ENCODE results near the gene C11orf42.

DNA sequence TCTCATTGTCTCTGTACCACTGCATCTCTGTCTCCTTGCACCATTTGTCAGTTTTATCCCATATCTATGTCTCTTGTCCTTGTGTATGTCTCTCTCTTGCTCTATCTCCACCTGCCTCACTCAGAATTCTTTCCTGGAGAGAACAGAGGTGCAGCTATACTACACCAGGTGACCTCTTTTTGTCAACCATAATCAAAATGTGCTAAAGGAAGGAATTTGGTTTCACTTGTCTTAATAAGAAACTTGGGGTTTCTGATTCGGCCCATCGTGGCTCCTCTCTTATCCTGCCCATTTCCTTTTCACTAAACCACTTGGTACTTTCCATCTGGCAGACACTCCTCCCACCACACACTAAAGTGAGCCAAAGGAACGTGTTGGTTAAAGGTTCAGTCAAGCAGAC lies 2.0 kb upstream of the C11orf42 start:
- TF ChIP-seq, protein P1, sequence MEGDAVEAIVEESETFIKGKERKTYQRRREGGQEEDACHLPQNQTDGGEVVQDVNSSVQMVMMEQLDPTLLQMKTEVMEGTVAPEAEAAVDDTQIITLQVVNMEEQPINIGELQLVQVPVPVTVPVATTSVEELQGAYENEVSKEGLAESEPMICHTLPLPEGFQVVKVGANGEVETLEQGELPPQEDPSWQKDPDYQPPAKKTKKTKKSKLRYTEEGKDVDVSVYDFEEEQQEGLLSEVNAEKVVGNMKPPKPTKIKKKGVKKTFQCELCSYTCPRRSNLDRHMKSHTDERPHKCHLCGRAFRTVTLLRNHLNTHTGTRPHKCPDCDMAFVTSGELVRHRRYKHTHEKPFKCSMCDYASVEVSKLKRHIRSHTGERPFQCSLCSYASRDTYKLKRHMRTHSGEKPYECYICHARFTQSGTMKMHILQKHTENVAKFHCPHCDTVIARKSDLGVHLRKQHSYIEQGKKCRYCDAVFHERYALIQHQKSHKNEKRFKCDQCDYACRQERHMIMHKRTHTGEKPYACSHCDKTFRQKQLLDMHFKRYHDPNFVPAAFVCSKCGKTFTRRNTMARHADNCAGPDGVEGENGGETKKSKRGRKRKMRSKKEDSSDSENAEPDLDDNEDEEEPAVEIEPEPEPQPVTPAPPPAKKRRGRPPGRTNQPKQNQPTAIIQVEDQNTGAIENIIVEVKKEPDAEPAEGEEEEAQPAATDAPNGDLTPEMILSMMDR (IDR thresholded peaks at IDR 0.05), result no peak
- no peak for TF ChIP-seq POLR2A (IDR thresholded peaks at IDR 0.05)
